Tibial nerve (tissue), 4 donors: ENCODE measurements around the gene EIF3F. TPM values are rescaled to one million over a fixed set of nuclear protein-coding genes. Genes with fewer than 3 reads are reported as not detected.
A peak's percentile ranks its signal among the peaks of the same experiment; 100 is the strongest.

ENCODE experiments used
- DNase-seq, 2 donors: peaks; one replicate each; pipeline ENCODE4 v3.0.0-alpha.2; 2019; ENCODE audit warnings: low spot score in 2 of 2
- H3K27ac ChIP-seq, 4 donors: fragments of 200-600 bp; sonication (generic) in 3 of 4; one replicate each; pipeline ENCODE4 v1.5.1; 2017 to 2019; ENCODE audit warnings: mild to moderate bottlenecking in 1 of 4
- H3K27me3 ChIP-seq, 2 donors: fragments of 200-600 bp; sonication (generic) in 1 of 2; one replicate each; pipeline versions ENCODE4 v1.5.1 to v1.6.0; 2017 to 2019
- H3K36me3 ChIP-seq, 3 donors: fragments of 200-600 bp; sonication (generic); one replicate each; pipeline ENCODE4 v1.5.1; 2018 to 2019
- H3K4me1 ChIP-seq, 4 donors: fragments of 200-600 bp; sonication (generic) in 3 of 4; one replicate each; pipeline ENCODE4 v1.5.1; 2017 to 2019
- H3K4me3 ChIP-seq, 4 donors: fragments of 200-600 bp; sonication (generic) in 3 of 4; one replicate each; pipeline ENCODE4 v1.5.1; 2017 to 2019; ENCODE audit warnings: mild to moderate bottlenecking in 1 of 4, moderate library complexity in 1 of 4
- H3K9me3 ChIP-seq, 4 donors: fragments of 200-600 bp; sonication (generic) in 3 of 4; one replicate each; pipeline ENCODE4 v1.5.1; 2017 to 2019
- EP300 ChIP-seq, 2 donors: sonication (generic); formaldehyde crosslinking; IDR thresholded peaks; one replicate each; pipeline ENCODE4 v1.6.1; 2017; ENCODE audit warnings: antibody characterized with exemption in 2 of 2, mild to moderate bottlenecking in 1 of 2
- POLR2A ChIP-seq, 2 donors: fragments of 450-650 bp; IDR thresholded peaks; one replicate each; pipeline ENCODE4 v1.6.1; 2017; ENCODE audit warnings: antibody characterized with exemption in 2 of 2, mild to moderate bottlenecking in 2 of 2, moderate library complexity in 2 of 2
- WGBS, 2 donors: methylation state at CpG; one replicate each; pipeline ENCODE4 v1.1.5; 2018; 5-methylcytosine and 5-hydroxymethylcytosine counted together
- total RNA-seq, 4 donors: library from RNA; depleted of rRNA; stranded (reverse); fragments of >200 nt; gene quantifications; one replicate each; pipeline ENCODE4 v1.1.0, GENCODE V29; 2016
- TF ChIP-seq, protein P1 (sequence below), 5 experiments: fragments of 200-600 bp in 3 of 5; fragments of 450-650 bp in 2 of 5; sonication (generic) in 3 of 5; IDR thresholded peaks; one replicate each; pipeline ENCODE4 v1.5.1; 2016 to 2019; ENCODE audit warnings: antibody characterized with exemption in 5 of 5, mild to moderate bottlenecking in 3 of 5, moderate library complexity in 2 of 5

Gene EIF3F
- total RNA-seq, 4 donors from 2014 or later: 144 to 195 (median 162) TPM

DNA sequence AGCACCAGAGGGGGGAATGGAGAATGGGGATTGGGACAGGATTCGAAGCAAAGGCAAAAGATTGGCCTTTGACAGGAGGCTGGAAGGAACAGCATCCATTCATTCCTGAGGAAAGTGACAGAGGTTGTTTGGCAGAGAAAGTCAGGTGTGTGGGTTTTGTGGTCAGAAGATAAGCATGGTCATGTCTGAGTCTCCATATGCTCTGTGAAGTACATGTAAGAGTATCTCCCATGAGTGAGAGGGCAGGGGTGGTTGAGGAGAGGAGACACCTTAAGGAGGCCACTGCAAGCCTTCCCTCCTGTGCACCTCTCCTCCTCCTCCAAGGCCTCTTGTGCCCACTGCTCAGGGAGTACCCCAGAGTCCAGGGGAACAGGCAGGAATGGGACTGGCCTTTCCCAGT, 20.0 kb upstream of the EIF3F start:
- no peaks in the 10 kb centered on the region for H3K27me3 ChIP-seq
- H3K4me3 ChIP-seq: no peak overlapping the region
- no peaks in the 10 kb centered on the region for H3K4me1 ChIP-seq
- no peak overlapping the region for H3K27ac ChIP-seq
- WGBS, 2 donors: 82 to 86% methylated on average over 1 of the region's 1 CpG
- TF ChIP-seq EP300 (IDR thresholded peaks at IDR 0.05): no peak
- no peak for TF ChIP-seq POLR2A (IDR thresholded peaks at IDR 0.05)
- TF ChIP-seq, protein P1, sequence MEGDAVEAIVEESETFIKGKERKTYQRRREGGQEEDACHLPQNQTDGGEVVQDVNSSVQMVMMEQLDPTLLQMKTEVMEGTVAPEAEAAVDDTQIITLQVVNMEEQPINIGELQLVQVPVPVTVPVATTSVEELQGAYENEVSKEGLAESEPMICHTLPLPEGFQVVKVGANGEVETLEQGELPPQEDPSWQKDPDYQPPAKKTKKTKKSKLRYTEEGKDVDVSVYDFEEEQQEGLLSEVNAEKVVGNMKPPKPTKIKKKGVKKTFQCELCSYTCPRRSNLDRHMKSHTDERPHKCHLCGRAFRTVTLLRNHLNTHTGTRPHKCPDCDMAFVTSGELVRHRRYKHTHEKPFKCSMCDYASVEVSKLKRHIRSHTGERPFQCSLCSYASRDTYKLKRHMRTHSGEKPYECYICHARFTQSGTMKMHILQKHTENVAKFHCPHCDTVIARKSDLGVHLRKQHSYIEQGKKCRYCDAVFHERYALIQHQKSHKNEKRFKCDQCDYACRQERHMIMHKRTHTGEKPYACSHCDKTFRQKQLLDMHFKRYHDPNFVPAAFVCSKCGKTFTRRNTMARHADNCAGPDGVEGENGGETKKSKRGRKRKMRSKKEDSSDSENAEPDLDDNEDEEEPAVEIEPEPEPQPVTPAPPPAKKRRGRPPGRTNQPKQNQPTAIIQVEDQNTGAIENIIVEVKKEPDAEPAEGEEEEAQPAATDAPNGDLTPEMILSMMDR (IDR thresholded peaks at IDR 0.05): no peak
- no peaks in the 10 kb centered on the region for H3K36me3 ChIP-seq
- no peaks in the 10 kb centered on the region for H3K9me3 ChIP-seq
- no peak for DNase-seq

DNA sequence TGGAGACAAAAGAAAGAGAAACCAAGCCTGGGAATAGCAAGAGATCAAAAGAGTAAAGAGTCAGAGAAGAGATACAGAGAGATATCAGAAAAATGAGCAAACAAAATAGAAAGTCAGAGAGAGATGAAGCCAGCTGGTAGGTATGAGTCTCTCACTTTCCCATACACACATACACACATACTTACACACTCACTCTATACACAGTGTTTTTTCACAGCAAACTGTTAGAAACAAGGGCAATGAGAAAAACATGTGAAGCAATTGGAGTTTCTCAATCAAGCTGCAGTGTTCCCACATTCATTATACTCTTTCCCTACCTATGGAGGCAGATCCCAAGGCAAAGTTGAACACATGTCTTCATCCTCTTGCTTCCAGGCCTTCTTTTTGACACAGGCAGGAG, 19.3 kb upstream of the EIF3F start:
- H3K9me3 ChIP-seq: no peaks in the 10 kb centered on the region
- H3K4me3 ChIP-seq: no peak overlapping the region
- TF ChIP-seq EP300 (IDR thresholded peaks at IDR 0.05): no peak
- no peak for TF ChIP-seq POLR2A (IDR thresholded peaks at IDR 0.05)
- TF ChIP-seq, protein P1 (IDR thresholded peaks at IDR 0.05): no peak
- no peaks in the 10 kb centered on the region for H3K4me1 ChIP-seq
- no peak for DNase-seq
- no peaks in the 10 kb centered on the region for H3K27me3 ChIP-seq
- no peak overlapping the region for H3K27ac ChIP-seq
- H3K36me3 ChIP-seq: no peaks in the 10 kb centered on the region

DNA sequence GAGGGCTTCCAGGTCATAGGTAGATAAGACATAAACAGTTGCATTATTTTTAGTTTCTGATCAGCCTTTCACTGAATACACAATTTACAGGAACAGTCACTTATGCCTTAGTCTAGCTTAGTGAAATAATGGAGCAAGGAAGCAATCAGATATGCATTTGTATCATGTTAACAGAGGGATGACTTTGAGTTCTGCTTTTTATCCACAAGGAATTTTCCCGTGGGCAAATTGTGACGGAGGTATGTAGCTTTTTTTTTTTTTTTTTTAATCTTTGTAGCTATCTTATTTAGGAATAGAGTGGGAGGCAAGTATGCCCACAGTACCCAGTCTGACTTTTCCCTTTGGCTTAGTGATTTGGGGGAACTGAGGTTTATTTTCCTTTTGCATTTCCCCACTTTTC, 18.5 kb upstream of the EIF3F start:
- TF ChIP-seq, protein P1 (IDR thresholded peaks at IDR 0.05): no peak
- TF ChIP-seq EP300 (IDR thresholded peaks at IDR 0.05) (no peak), POLR2A (IDR thresholded peaks at IDR 0.05) (no peak)
- WGBS, 2 donors: 49 to 64% methylated on average over 2 of the region's 2 CpGs
- Histone ChIP-seq H3K4me1 (no peaks in the 10 kb centered on the region), H3K4me3 (no peak overlapping the region), H3K27me3 (no peaks in the 10 kb centered on the region), H3K36me3 (no peaks in the 10 kb centered on the region), H3K27ac (no peak overlapping the region), H3K9me3 (no peaks in the 10 kb centered on the region)
- no peak for DNase-seq

DNA sequence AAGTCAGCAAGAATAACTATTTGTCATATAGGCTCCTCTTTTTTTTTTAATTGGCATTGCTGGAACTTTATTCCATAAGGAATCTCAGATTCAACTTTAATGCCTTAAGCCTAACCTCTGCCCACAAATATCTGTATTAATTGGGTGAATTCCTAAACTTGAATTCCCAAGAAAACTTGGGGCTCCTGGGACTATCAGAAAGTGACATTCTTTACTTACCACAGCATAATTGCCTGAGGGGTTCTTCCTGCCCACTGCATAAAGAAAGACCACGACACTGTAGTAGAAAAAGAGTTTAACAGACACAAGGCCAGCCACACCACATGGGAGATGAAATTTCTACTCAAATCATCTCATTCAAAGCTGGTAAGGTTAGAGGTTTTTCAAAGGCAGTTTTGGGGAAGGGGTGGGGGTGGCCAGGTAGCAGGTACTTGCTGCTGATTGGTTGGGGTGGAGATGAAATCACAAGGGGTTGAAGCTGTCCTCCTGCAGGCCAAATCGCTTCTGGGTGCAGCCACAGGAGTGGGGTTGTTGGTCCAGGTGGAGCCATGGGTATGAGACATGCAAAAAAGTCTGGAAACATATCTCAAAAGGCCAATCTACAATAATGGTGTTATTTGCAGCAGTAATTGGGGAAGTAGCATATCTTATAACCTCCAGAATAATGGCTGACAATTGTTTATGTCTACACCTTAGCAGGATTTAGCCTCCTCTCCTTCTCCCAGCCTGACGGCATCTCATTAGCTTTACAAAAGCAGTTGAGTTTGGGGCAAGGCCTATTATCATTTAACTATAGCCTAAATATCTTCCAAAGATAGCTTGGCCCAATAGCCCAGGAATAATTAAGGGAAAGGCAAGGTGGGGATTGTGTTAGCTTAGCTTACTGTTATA, 17.1 kb upstream of the EIF3F start:
- Histone ChIP-seq H3K27ac (peak overlapping the region in 2 of 4 donors; percentile 76 to 80), H3K36me3 (no peaks in the 10 kb centered on the region), H3K27me3 (no peaks in the 10 kb centered on the region), H3K4me3 (no peak overlapping the region), H3K4me1 (no peaks in the 10 kb centered on the region), H3K9me3 (no peaks in the 10 kb centered on the region)
- TF ChIP-seq, protein P1 (IDR thresholded peaks at IDR 0.05): no peak
- TF ChIP-seq POLR2A (IDR thresholded peaks at IDR 0.05) (no peak), EP300 (IDR thresholded peaks at IDR 0.05) (no peak)
- WGBS, 2 donors: 44 to 48% methylated on average over 3 of the region's 3 CpGs
- no peak for DNase-seq

DNA sequence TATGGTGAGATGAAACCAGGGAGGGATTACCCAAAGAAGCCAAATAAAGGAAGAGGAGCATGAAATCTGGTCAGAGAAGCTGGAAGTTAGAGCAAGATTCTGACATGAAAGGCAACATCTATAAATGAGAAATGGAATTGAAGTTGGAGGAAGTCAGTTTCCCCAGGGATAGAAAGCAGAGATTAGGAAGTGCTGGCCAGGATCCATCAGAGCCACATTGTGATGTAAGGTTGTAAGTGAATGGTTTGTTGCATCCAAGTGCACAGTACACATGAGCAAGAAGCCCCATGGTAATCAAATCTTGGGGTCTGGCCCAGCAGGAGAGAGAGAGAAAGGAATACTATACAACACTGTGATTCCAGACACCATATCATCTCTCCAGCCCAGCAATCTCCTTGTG, 15.3 kb upstream of the EIF3F start:
- no peak overlapping the region for H3K4me3 ChIP-seq
- H3K9me3 ChIP-seq: no peaks in the 10 kb centered on the region
- H3K27me3 ChIP-seq: no peaks in the 10 kb centered on the region
- peak overlapping the region; percentile 10 to 80 (median 65) for H3K27ac ChIP-seq
- H3K4me1 ChIP-seq: no peaks in the 10 kb centered on the region
- no peaks in the 10 kb centered on the region for H3K36me3 ChIP-seq
- DNase-seq: no peak
- TF ChIP-seq POLR2A (IDR thresholded peaks at IDR 0.05) (no peak), EP300 (IDR thresholded peaks at IDR 0.05) (no peak)
- TF ChIP-seq, protein P1 (IDR thresholded peaks at IDR 0.05): no peak
